ENCODE data around the gene CSF3R. TPM values are rescaled to one million over a fixed set of nuclear protein-coding genes. Genes with fewer than 3 reads are reported as not detected.

The CSF3R gene
- total and polyA plus RNA-seq, 4 donors: 129 to 705 (median 207) TPM

DNA sequence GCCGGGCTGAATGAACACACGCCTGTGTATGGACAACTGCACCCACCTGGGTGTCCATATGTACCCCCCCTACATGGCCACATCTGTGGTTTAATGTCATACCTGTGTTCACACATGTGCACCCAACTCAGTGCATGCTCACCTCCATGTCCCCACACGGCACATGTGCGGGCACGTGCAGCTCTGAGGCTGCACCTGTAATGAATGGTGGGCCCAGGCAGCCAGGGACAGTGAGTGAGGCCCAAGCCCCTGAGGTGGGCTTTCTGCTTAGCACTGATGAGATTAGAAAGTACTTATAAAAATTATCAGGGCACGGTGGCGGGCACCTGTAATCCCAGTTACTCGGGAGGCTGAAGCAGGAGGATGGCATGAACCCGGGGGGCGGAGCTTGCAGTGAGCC is 42.5 kb upstream of the CSF3R start:
- WGBS, 2 donors: 94 to 98% methylated on average over 10 of the region's 10 CpGs
- Histone ChIP-seq H3K4me3 (no peak overlapping the region), H3K27ac (ENCODE audit: low read depth in 1 of 2, low read length in 1 of 2) (no peak overlapping the region)

DNA sequence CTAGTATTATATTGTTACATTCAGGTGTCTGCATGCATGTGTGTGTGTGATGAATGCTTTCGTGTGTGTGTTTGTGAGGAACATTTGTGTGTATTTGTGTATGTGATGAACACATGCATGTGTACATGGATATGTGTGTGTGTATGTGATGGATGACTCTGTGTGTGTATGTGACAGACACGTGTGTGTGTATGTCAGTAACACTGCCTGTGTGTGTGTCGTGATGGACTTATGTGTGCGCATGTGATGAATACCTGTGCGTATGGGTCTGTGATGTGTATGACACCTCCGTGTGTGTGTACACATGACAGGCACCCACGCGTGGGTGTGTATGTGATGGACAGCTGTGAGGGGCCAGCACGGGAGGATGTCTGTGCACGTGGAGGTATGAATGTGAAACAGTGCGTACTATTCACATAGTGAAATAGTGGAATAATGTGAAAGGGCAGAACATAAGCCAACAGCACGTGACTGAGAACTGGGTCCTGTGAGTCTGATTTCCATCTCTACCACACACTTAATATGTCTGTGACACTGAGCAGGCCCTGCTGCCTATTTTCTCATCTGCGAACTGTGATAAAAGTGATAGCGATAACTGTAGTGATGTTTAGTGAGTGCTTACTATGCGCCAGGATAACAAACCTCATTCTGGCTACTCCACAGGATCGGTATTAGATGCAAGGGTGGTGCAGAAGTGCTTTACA is 41.8 kb upstream of the CSF3R start:
- no peak overlapping the region for H3K27ac ChIP-seq (ENCODE audit: low read depth in 1 of 2, low read length in 1 of 2)
- H3K36me3 ChIP-seq (ENCODE audit: control insufficient read depth in 4 of 4, insufficient read depth in 4 of 4, low read length in 4 of 4): no peaks in the 10 kb centered on the region
- TF ChIP-seq, protein P1, sequence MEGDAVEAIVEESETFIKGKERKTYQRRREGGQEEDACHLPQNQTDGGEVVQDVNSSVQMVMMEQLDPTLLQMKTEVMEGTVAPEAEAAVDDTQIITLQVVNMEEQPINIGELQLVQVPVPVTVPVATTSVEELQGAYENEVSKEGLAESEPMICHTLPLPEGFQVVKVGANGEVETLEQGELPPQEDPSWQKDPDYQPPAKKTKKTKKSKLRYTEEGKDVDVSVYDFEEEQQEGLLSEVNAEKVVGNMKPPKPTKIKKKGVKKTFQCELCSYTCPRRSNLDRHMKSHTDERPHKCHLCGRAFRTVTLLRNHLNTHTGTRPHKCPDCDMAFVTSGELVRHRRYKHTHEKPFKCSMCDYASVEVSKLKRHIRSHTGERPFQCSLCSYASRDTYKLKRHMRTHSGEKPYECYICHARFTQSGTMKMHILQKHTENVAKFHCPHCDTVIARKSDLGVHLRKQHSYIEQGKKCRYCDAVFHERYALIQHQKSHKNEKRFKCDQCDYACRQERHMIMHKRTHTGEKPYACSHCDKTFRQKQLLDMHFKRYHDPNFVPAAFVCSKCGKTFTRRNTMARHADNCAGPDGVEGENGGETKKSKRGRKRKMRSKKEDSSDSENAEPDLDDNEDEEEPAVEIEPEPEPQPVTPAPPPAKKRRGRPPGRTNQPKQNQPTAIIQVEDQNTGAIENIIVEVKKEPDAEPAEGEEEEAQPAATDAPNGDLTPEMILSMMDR (IDR thresholded peaks at IDR 0.05; ENCODE audit: control extremely low read depth, extremely low read depth): no peak
- DNase-seq (no peak), ATAC-seq (ENCODE audit: insufficient read depth, low FRiP score) (no peak)
- peaks cover 0 to 2% (median 1%) of the 10 kb centered on the region in 4 donors for H3K9me3 ChIP-seq (ENCODE audit: control insufficient read depth in 4 of 4, insufficient read depth in 3 of 4, low read length in 3 of 4)
- no peaks in the 10 kb centered on the region for H3K4me1 ChIP-seq (ENCODE audit: control insufficient read depth in 5 of 5, insufficient read depth in 5 of 5, low read length in 5 of 5)
- no peaks in the 10 kb centered on the region for H3K27me3 ChIP-seq (ENCODE audit: control insufficient read depth in 3 of 3, insufficient read depth in 3 of 3, low read length in 2 of 3)
- no peak overlapping the region for H3K9ac ChIP-seq (ENCODE audit: insufficient read depth in 1 of 2, low read length in 2 of 2)
- 87 to 94% methylated on average over 16 of the region's 16 CpGs for WGBS, 2 donors
- no peak overlapping the region for H3K4me3 ChIP-seq

More for the DNA sequence above, 42.5 kb upstream of the CSF3R start:
- TF ChIP-seq, protein P1 (IDR thresholded peaks at IDR 0.05; ENCODE audit: control extremely low read depth, extremely low read depth): no peak
- no peaks in the 10 kb centered on the region for H3K4me1 ChIP-seq (ENCODE audit: control insufficient read depth in 5 of 5, insufficient read depth in 5 of 5, low read length in 5 of 5)
- DNase-seq: no peak
- no peak for ATAC-seq (ENCODE audit: insufficient read depth, low FRiP score)
- H3K36me3 ChIP-seq (ENCODE audit: control insufficient read depth in 4 of 4, insufficient read depth in 4 of 4, low read length in 4 of 4): no peaks in the 10 kb centered on the region
- peaks cover 0 to 2% (median 1%) of the 10 kb centered on the region in 4 donors for H3K9me3 ChIP-seq (ENCODE audit: control insufficient read depth in 4 of 4, insufficient read depth in 3 of 4, low read length in 3 of 4)
- no peak overlapping the region for H3K9ac ChIP-seq (ENCODE audit: insufficient read depth in 1 of 2, low read length in 2 of 2)
- H3K27me3 ChIP-seq (ENCODE audit: control insufficient read depth in 3 of 3, insufficient read depth in 3 of 3, low read length in 2 of 3): no peaks in the 10 kb centered on the region

GRCh38 chr1:36523850-36524249 is 41.1 kb upstream of the CSF3R start:
- DNase-seq (no peak), ATAC-seq (ENCODE audit: insufficient read depth, low FRiP score) (no peak)
- Histone ChIP-seq H3K4me3 (no peak overlapping the region), H3K36me3 (ENCODE audit: control insufficient read depth in 4 of 4, insufficient read depth in 4 of 4, low read length in 4 of 4) (no peaks in the 10 kb centered on the region), H3K9me3 (ENCODE audit: control insufficient read depth in 4 of 4, insufficient read depth in 3 of 4, low read length in 3 of 4) (peaks cover 0 to 2% (median 0%) of the 10 kb centered on the region in 4 donors), H3K9ac (ENCODE audit: insufficient read depth in 1 of 2, low read length in 2 of 2) (no peak overlapping the region), H3K27me3 (ENCODE audit: control insufficient read depth in 3 of 3, insufficient read depth in 3 of 3, low read length in 2 of 3) (no peaks in the 10 kb centered on the region), H3K27ac (ENCODE audit: low read depth in 1 of 2, low read length in 1 of 2) (no peak overlapping the region), H3K4me1 (ENCODE audit: control insufficient read depth in 5 of 5, insufficient read depth in 5 of 5, low read length in 5 of 5) (no peaks in the 10 kb centered on the region)
- WGBS, 2 donors: 66 to 68% methylated on average over 16 of the region's 16 CpGs
- TF ChIP-seq, protein P1 (IDR thresholded peaks at IDR 0.05; ENCODE audit: control extremely low read depth, extremely low read depth): no peak

DNA sequence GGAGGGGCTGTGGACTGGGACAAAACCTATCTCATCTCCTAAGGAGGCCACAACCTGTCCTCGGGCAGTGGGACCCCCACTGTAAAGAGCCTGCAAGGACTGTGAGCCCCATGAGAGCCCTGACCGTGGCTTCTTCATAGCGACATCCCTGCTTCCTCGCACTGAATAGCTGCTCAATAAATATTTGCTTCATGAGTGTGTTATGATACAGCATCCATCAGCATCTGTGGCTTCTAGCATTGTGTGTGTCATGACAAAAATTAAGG is 40.5 kb upstream of the CSF3R start:
- Histone ChIP-seq H3K9me3 (ENCODE audit: control insufficient read depth in 4 of 4, insufficient read depth in 3 of 4, low read length in 3 of 4) (peaks cover 0 to 2% (median 0%) of the 10 kb centered on the region in 4 donors), H3K9ac (ENCODE audit: insufficient read depth in 1 of 2, low read length in 2 of 2) (no peak overlapping the region), H3K27ac (ENCODE audit: low read depth in 1 of 2, low read length in 1 of 2) (no peak overlapping the region), H3K36me3 (ENCODE audit: control insufficient read depth in 4 of 4, insufficient read depth in 4 of 4, low read length in 4 of 4) (no peaks in the 10 kb centered on the region), H3K4me3 (no peak overlapping the region), H3K4me1 (ENCODE audit: control insufficient read depth in 5 of 5, insufficient read depth in 5 of 5, low read length in 5 of 5) (no peaks in the 10 kb centered on the region), H3K27me3 (ENCODE audit: control insufficient read depth in 3 of 3, insufficient read depth in 3 of 3, low read length in 2 of 3) (no peaks in the 10 kb centered on the region)
- no peak for DNase-seq
- TF ChIP-seq, protein P1 (IDR thresholded peaks at IDR 0.05; ENCODE audit: control extremely low read depth, extremely low read depth): no peak
- WGBS, 2 donors: 82 to 93% methylated on average over 4 of the region's 4 CpGs
- no peak for ATAC-seq (ENCODE audit: insufficient read depth, low FRiP score)
